ENCODE data around the gene GPR107.

DNA sequence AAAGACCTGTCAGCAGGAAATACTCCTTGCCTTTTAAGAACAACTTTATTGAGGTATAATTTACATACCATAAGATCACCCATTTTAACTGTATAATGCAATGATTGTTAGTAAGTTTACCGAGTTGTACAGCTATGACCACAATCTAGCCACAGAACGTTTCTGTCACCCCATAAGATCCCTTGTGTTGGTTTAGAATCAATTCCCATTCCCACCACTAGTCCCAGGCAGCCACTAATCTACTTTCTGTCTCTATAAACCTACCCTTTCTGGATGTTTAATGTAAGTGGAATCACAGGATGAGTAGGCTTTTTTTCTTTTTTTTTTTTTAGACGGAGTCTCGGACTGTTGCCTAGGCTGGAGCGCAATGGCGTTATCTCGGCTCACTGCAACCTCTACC is 4.4 kb downstream of the GPR107 start:
- no peak for TF ChIP-seq POLR2A (IDR thresholded peaks at IDR 0.05)
- TF ChIP-seq, protein P1, sequence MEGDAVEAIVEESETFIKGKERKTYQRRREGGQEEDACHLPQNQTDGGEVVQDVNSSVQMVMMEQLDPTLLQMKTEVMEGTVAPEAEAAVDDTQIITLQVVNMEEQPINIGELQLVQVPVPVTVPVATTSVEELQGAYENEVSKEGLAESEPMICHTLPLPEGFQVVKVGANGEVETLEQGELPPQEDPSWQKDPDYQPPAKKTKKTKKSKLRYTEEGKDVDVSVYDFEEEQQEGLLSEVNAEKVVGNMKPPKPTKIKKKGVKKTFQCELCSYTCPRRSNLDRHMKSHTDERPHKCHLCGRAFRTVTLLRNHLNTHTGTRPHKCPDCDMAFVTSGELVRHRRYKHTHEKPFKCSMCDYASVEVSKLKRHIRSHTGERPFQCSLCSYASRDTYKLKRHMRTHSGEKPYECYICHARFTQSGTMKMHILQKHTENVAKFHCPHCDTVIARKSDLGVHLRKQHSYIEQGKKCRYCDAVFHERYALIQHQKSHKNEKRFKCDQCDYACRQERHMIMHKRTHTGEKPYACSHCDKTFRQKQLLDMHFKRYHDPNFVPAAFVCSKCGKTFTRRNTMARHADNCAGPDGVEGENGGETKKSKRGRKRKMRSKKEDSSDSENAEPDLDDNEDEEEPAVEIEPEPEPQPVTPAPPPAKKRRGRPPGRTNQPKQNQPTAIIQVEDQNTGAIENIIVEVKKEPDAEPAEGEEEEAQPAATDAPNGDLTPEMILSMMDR (IDR thresholded peaks at IDR 0.05) = peak in 1 of 6 experiments; percentile 13
